Measurements from ENCODE around the gene DEGS2. TPM values are rescaled to one million over a fixed set of nuclear protein-coding genes. Genes with fewer than 3 reads are reported as not detected.
A peak's percentile ranks its signal among the peaks of the same experiment; 100 is the strongest.

The DEGS2 gene
- total RNA-seq, 1 experiment from 2014 or later: 5.1 TPM

- Mint-ChIP-seq H3K4me3 (ENCODE audit: unreplicated experiment) (no peak overlapping the region), H3K9me3 (ENCODE audit: unreplicated experiment) (no peaks in the 10 kb centered on the region), H3K27me3 (ENCODE audit: insufficient read depth, unreplicated experiment) (no peaks in the 10 kb centered on the region), H3K36me3 (ENCODE audit: insufficient read depth, unreplicated experiment) (no peaks in the 10 kb centered on the region), H3K27ac (ENCODE audit: unreplicated experiment) (no peak overlapping the region), H3K4me1 (ENCODE audit: low read depth, unreplicated experiment) (no peaks in the 10 kb centered on the region)
- intact Hi-C loops (cut with micrococcal nuclease; ENCODE audit: unreplicated experiment): no loop called here
- no TSS peak for BruUV-seq (replicated peaks)
- no peak overlapping the region for H3K4me3 ChIP-seq (ENCODE audit: low read depth, low read length)
- H3K4me1 ChIP-seq: peaks cover 25% of the 10 kb centered on the region
- DNase-seq: no peak
- CTCF ChIA-PET: no interaction called here
- no peaks in the 10 kb centered on the region for H3K9me3 ChIP-seq
- H3K27me3 ChIP-seq (replicated peaks; ENCODE audit: control insufficient read depth, insufficient read depth, low read length): no peaks in the 10 kb centered on the region
- POLR2A ChIA-PET: no interaction called here
- H3K36me3 ChIP-seq (ENCODE audit: control insufficient read depth, insufficient read depth, low read length): no peaks in the 10 kb centered on the region; the same call in none of the 2 replicates
- no peak for TF ChIP-seq CTCF (IDR thresholded peaks at IDR 0.05; ENCODE audit: insufficient read depth in 1 of 2, low read depth in 1 of 2, low read length in 1 of 2, severe bottlenecking in 1 of 2, unreplicated experiment in 1 of 2)
Measured at GRCh38 chr14:100147181-100147631, 12.2 kb downstream of the DEGS2 start.

- ChIA-PET CTCF (interaction anchor here (1.1 kb wide), 1 partner anchor 16 kb away, joined by 3 read pairs; no protein-coding TSS in a partner anchor), POLR2A (interaction anchor here (0.7 kb wide), 1 partner anchor 10 kb away, joined by 3 read pairs; no protein-coding TSS in a partner anchor)
- Histone ChIP-seq H3K27me3 (replicated peaks; ENCODE audit: control insufficient read depth, insufficient read depth, low read length) (no peaks in the 10 kb centered on the region), H3K9me3 (no peaks in the 10 kb centered on the region), H3K36me3 (ENCODE audit: control insufficient read depth, insufficient read depth, low read length) (no peaks in the 10 kb centered on the region; the same call in none of the 2 replicates), H3K4me1 (peaks cover 25% of the 10 kb centered on the region), H3K4me3 (ENCODE audit: low read depth, low read length) (no peak overlapping the region)
- Mint-ChIP-seq H3K27me3 (ENCODE audit: insufficient read depth, unreplicated experiment) (no peaks in the 10 kb centered on the region), H3K27ac (ENCODE audit: unreplicated experiment) (peak overlapping the region; percentile 79), H3K36me3 (ENCODE audit: insufficient read depth, unreplicated experiment) (no peaks in the 10 kb centered on the region), H3K9me3 (ENCODE audit: unreplicated experiment) (no peaks in the 10 kb centered on the region), H3K4me1 (ENCODE audit: low read depth, unreplicated experiment) (no peaks in the 10 kb centered on the region), H3K4me3 (ENCODE audit: unreplicated experiment) (no peak overlapping the region)
- no TSS peak for BruUV-seq (replicated peaks)
- intact Hi-C loops (cut with micrococcal nuclease; ENCODE audit: unreplicated experiment): no loop called here
- DNase-seq: no peak
- TF ChIP-seq CTCF (IDR thresholded peaks at IDR 0.05; ENCODE audit: insufficient read depth in 1 of 2, low read depth in 1 of 2, low read length in 1 of 2, severe bottlenecking in 1 of 2, unreplicated experiment in 1 of 2): no peak
Measured at GRCh38 chr14:100146531-100147091, 12.8 kb downstream of the DEGS2 start.

- H3K4me1 Mint-ChIP-seq (ENCODE audit: low read depth, unreplicated experiment): no peaks in the 10 kb centered on the region
- H3K27ac Mint-ChIP-seq (ENCODE audit: unreplicated experiment): peak overlapping the region; percentile 79
- H3K27me3 Mint-ChIP-seq (ENCODE audit: insufficient read depth, unreplicated experiment): no peaks in the 10 kb centered on the region
- no peak for DNase-seq
- Histone ChIP-seq H3K27me3 (replicated peaks; ENCODE audit: control insufficient read depth, insufficient read depth, low read length) (no peaks in the 10 kb centered on the region), H3K36me3 (ENCODE audit: control insufficient read depth, insufficient read depth, low read length) (no peaks in the 10 kb centered on the region; the same call in none of the 2 replicates), H3K4me1 (peaks cover 25% of the 10 kb centered on the region), H3K9me3 (no peaks in the 10 kb centered on the region), H3K4me3 (ENCODE audit: low read depth, low read length) (no peak overlapping the region)
- no peaks in the 10 kb centered on the region for H3K36me3 Mint-ChIP-seq (ENCODE audit: insufficient read depth, unreplicated experiment)
- intact Hi-C loops (cut with micrococcal nuclease; ENCODE audit: unreplicated experiment): no loop called here
- H3K4me3 Mint-ChIP-seq (ENCODE audit: unreplicated experiment): no peak overlapping the region
- H3K9me3 Mint-ChIP-seq (ENCODE audit: unreplicated experiment): no peaks in the 10 kb centered on the region
- ChIA-PET POLR2A (interaction anchor here (0.7 kb wide), 1 partner anchor 10 kb away, joined by 3 read pairs; no protein-coding TSS in a partner anchor), CTCF (interaction anchor here (0.7 to 1.1 kb wide), 3 partner anchors 10 to 15 kb away, joined by 3 to 4 read pairs (median 3); partner anchors contain the start of gene DEGS2)
- TF ChIP-seq CTCF (IDR thresholded peaks at IDR 0.05; ENCODE audit: insufficient read depth in 1 of 2, low read depth in 1 of 2, low read length in 1 of 2, severe bottlenecking in 1 of 2, unreplicated experiment in 1 of 2): no peak
- BruUV-seq (replicated peaks): no TSS peak
Measured at GRCh38 chr14:100145682-100146464, 13.6 kb downstream of the DEGS2 start.
